ENCODE results near the gene BSG. TPM values are rescaled to one million over a fixed set of nuclear protein-coding genes. Genes with fewer than 3 reads are reported as not detected.

BSG gene
- total and polyA plus RNA-seq, 9 of the 15 experiments (the other 6 are each of a cell fraction or from before 2014, with no cell fraction given) = 4.6 to 495 (median 187) TPM

- no peak for TF ChIP-seq TFAM (CRISPR knock-in tag; conservative IDR thresholded peaks at IDR 0.05)
- no peak for TF ChIP-seq RBM15 (IDR thresholded peaks at IDR 0.05; ENCODE audit: insufficient read depth, low read length)
- no peak for TF ChIP-seq FOXA3 (CRISPR knock-in tag; conservative IDR thresholded peaks at IDR 0.05 in 1 of 2, IDR thresholded peaks at IDR 0.05 in 1 of 2)
- TF ChIP-seq, protein P1, sequence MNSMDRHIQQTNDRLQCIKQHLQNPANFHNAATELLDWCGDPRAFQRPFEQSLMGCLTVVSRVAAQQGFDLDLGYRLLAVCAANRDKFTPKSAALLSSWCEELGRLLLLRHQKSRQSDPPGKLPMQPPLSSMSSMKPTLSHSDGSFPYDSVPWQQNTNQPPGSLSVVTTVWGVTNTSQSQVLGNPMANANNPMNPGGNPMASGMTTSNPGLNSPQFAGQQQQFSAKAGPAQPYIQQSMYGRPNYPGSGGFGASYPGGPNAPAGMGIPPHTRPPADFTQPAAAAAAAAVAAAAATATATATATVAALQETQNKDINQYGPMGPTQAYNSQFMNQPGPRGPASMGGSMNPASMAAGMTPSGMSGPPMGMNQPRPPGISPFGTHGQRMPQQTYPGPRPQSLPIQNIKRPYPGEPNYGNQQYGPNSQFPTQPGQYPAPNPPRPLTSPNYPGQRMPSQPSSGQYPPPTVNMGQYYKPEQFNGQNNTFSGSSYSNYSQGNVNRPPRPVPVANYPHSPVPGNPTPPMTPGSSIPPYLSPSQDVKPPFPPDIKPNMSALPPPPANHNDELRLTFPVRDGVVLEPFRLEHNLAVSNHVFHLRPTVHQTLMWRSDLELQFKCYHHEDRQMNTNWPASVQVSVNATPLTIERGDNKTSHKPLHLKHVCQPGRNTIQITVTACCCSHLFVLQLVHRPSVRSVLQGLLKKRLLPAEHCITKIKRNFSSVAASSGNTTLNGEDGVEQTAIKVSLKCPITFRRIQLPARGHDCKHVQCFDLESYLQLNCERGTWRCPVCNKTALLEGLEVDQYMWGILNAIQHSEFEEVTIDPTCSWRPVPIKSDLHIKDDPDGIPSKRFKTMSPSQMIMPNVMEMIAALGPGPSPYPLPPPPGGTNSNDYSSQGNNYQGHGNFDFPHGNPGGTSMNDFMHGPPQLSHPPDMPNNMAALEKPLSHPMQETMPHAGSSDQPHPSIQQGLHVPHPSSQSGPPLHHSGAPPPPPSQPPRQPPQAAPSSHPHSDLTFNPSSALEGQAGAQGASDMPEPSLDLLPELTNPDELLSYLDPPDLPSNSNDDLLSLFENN (IDR thresholded peaks at IDR 0.05; ENCODE audit: low read depth in 2 of 2, low read length in 2 of 2) = no peak
- no peak for TF ChIP-seq ZNF717 (CRISPR knock-in tag; IDR thresholded peaks at IDR 0.05)
- TF ChIP-seq ZNF561 (CRISPR knock-in tag; conservative IDR thresholded peaks at IDR 0.05) = no peak
- no peak for TF ChIP-seq ATF6 (CRISPR knock-in tag; IDR thresholded peaks at IDR 0.05)
- TF ChIP-seq PRPF4 (IDR thresholded peaks at IDR 0.05; ENCODE audit: insufficient read depth, low read depth, low read length, poor library complexity, severe bottlenecking) = peak; percentile 45
- TF ChIP-seq NCOA1 (IDR thresholded peaks at IDR 0.05; ENCODE audit: low read depth) = no peak
- TF ChIP-seq DDX20 (tag; IDR thresholded peaks at IDR 0.05; ENCODE audit: low read depth) = no peak
- TF ChIP-seq, protein P2, sequence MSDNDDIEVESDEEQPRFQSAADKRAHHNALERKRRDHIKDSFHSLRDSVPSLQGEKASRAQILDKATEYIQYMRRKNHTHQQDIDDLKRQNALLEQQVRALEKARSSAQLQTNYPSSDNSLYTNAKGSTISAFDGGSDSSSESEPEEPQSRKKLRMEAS (CRISPR knock-in tag; IDR thresholded peaks at IDR 0.05) = peak; percentile 63
- TF ChIP-seq MEF2D (tag; conservative IDR thresholded peaks at IDR 0.05; ENCODE audit: low read depth) = no peak
- TF ChIP-seq ZNF395 (CRISPR knock-in tag; IDR thresholded peaks at IDR 0.05) = no peak
- TF ChIP-seq PURB (CRISPR knock-in tag; IDR thresholded peaks at IDR 0.05; ENCODE audit: low read depth) = no peak
- peak; percentile 32; the same call in 1 of the 2 replicates for TF ChIP-seq L3MBTL2 (IDR thresholded peaks at IDR 0.05)
These were observed 535 bp downstream of the BSG start (continued) for GRCh38 chr19:572743-573518.
